Psoas muscle (tissue), 8 donors: Measurements from ENCODE around the gene PDE8A. TPM values are rescaled to one million over a fixed set of nuclear protein-coding genes. Genes with fewer than 3 reads are reported as not detected.

Source experiments
- ATAC-seq, 4 donors: fragments of 200-7000 bp; cut with Tn5 transposase; one replicate each; pipeline ENCODE4 v1.9.1; 2020; ENCODE audit warnings: moderate library complexity in 3 of 4, mild to moderate bottlenecking in 2 of 4
- DNase-seq, 2 donors: peaks; one replicate each; pipeline ENCODE4 v3.0.0-alpha.2; 2020
- H3K27ac ChIP-seq: fragments of 200-600 bp; one replicate; pipeline ENCODE4 v1.8.0; 2022
- H3K27me3 ChIP-seq, 3 donors: fragments of 200-600 bp in 1 of 3; one replicate each; pipeline versions ENCODE4 v1.6.1 to v1.8.0; 2013 to 2022; ENCODE audit warnings: low read length in 2 of 3, mild to moderate bottlenecking in 2 of 3, moderate library complexity in 1 of 3; ENCODE audit not compliant: insufficient read depth in 3 of 3
- H3K36me3 ChIP-seq, 2 donors: fragments of 200-600 bp in 1 of 2; one replicate each; pipeline versions ENCODE4 v1.6.1 to v1.8.0; 2013 to 2022; ENCODE audit warnings: low read depth in 1 of 2, mild to moderate bottlenecking in 1 of 2, moderate library complexity in 1 of 2; ENCODE audit not compliant: insufficient read depth in 1 of 2
- H3K4me1 ChIP-seq: fragments of 200-600 bp; one replicate; pipeline ENCODE4 v1.8.0; 2022
- H3K4me3 ChIP-seq: fragments of 200-600 bp; one replicate; pipeline ENCODE4 v1.8.0; 2022; ENCODE audit warnings: mild to moderate bottlenecking
- H3K9me3 ChIP-seq: fragments of 200-600 bp; one replicate; pipeline ENCODE4 v1.8.0; 2022
- CTCF ChIP-seq: fragments of 200-600 bp; IDR thresholded peaks from one replicate; pipeline ENCODE4 v1.8.0; 2022; ENCODE audit warnings: antibody characterized with exemption
- WGBS, 3 donors: extraction: QIAGEN DNeasy Blood & Tissue Kit; methylation state at CpG; one replicate each; pipeline versions ENCODE4 v1.1.6 to v1.1.7; 2013; 5-methylcytosine and 5-hydroxymethylcytosine counted together
- intact Hi-C, 2 donors: fragments of 100-400 bp; cut with DNase I; formaldehyde crosslinking; loops; one replicate each; pipeline versions ENCODE4 v1.11.0 to v1.14.2; 2022
- polyA plus RNA-seq, 3 donors: library from polyadenylated mRNA; stranded (reverse); fragments of 200-250 nt; gene quantifications; one replicate each; pipeline ENCODE4 v1.2.3, GENCODE V29; 2013
- total RNA-seq, 4 donors: library from RNA; stranded (reverse); fragmentation: NEBNext Ultra II Directional in 2 of 4; extraction: Animal tissue kit (Norgen Biotek cat#: 25700) in 2 of 4; gene quantifications; one replicate each; pipeline versions ENCODE4 v1.2.1 to v1.2.4, GENCODE V29; 2021 to 2023
- donor health status: healthy with polysubstance abuse.
- donor health status: DM: no; HTN: no; CAD: no; lungs with moderate emphysema.
- donor health status: Bipolar disorder and iron deficiency.
- donor health status: healthy.
- donor health status: DM: yes; HTN: yes; CAD: no.
- donor health status: DM: no; HTN: no; CAD: no.
- donor health status: DM: no; HTN: no; CAD: no.
- donor health status: DM: yes; HTN: yes; CAD: no.

PDE8A gene
- total and polyA plus RNA-seq, 7 donors: 6.5 to 12.1 (median 10.5) TPM

- no peaks in the 10 kb centered on the region for H3K27me3 ChIP-seq
- H3K36me3 ChIP-seq: no peaks in the 10 kb centered on the region
- peaks cover 28% of the 10 kb centered on the region for H3K4me1 ChIP-seq
- WGBS, 3 donors: 62 to 65% (median 64%) methylated on average over 3 of the region's 3 CpGs
- no peak overlapping the region for H3K4me3 ChIP-seq
- intact Hi-C loops: loop anchor here (2.0 to 10.0 kb wide), 3 partner anchors 90 to 460 kb away; no protein-coding TSS in a partner anchor
- DNase-seq (peak in 1 of 2 donors; percentile 31), ATAC-seq (peak; percentile 70 to 91 (median 86))
- H3K27ac ChIP-seq: peak overlapping the region; percentile 54
- peak; percentile 69 for TF ChIP-seq CTCF
- H3K9me3 ChIP-seq: no peaks in the 10 kb centered on the region
Measured at GRCh38 chr15:85044251-85044853, 62.7 kb downstream of the PDE8A start.

- Histone ChIP-seq H3K36me3 (no peaks in the 10 kb centered on the region), H3K4me3 (no peak overlapping the region), H3K9me3 (no peaks in the 10 kb centered on the region), H3K4me1 (peaks cover 28% of the 10 kb centered on the region), H3K27me3 (no peaks in the 10 kb centered on the region), H3K27ac (peak overlapping the region; percentile 54)
- DNase-seq (no peak), ATAC-seq (peak in 1 of 4 donors; percentile 18)
- TF ChIP-seq CTCF: no peak
- 36 to 91% (median 80%) methylated on average over 1 of the region's 1 CpG for WGBS, 3 donors
- intact Hi-C loops: loop anchor here (1.0 to 10.0 kb wide), 4 partner anchors 90 to 460 kb away; no protein-coding TSS in a partner anchor
Measured at GRCh38 chr15:85044894-85045293, 63.2 kb downstream of the PDE8A start.

GRCh38 chr15:85045615-85046014 is 64.0 kb downstream of the PDE8A start:
- H3K27ac ChIP-seq: peak overlapping the region; percentile 54
- no peak for DNase-seq
- intact Hi-C loops: loop anchor here (1.0 to 10.0 kb wide), 4 partner anchors 90 to 461 kb away; no protein-coding TSS in a partner anchor
- WGBS, 3 donors: 77 to 83% (median 77%) methylated on average over 1 of the region's 1 CpG
- H3K27me3 ChIP-seq: no peaks in the 10 kb centered on the region
- peaks cover 28% of the 10 kb centered on the region for H3K4me1 ChIP-seq
- no peaks in the 10 kb centered on the region for H3K9me3 ChIP-seq
- no peak for ATAC-seq
- H3K4me3 ChIP-seq: no peak overlapping the region
- no peak for TF ChIP-seq CTCF
- H3K36me3 ChIP-seq: no peaks in the 10 kb centered on the region

- no peak for TF ChIP-seq CTCF
- Histone ChIP-seq H3K27ac (peak overlapping the region; percentile 54), H3K36me3 (no peaks in the 10 kb centered on the region), H3K4me1 (peaks cover 28% of the 10 kb centered on the region), H3K4me3 (peak overlapping the region; percentile 33), H3K9me3 (no peaks in the 10 kb centered on the region), H3K27me3 (no peaks in the 10 kb centered on the region)
- DNase-seq (no peak), ATAC-seq (peak; percentile 81 to 91 (median 87))
- 27 to 32% (median 30%) methylated on average over 7 of the region's 7 CpGs for WGBS, 3 donors
- intact Hi-C loops: loop anchor here in 1 of 2 donors (10.0 kb wide), 2 partner anchors 203 to 463 kb away; no protein-coding TSS in a partner anchor
Measured at GRCh38 chr15:85047271-85047948, 65.8 kb downstream of the PDE8A start.
